OCI-LY7 (cell line): ENCODE data around the gene SAE1. TPM values are rescaled to one million over a fixed set of nuclear protein-coding genes. Genes with fewer than 3 reads are reported as not detected.

Experiments
- BruUV-seq: library from RNA; stranded (reverse); fragments of 400-500 nt; replicated peaks from 2 replicates; lab custom pipeline; 2021; lab: Mats Ljungman, UMichigan
- CTCF ChIA-PET: fragments of 300-600 bp; sonication (Branson Sonifier 250); formaldehyde crosslinking; loops from one replicate; lab custom pipeline; 2022; ENCODE audit warnings: antibody characterized with exemption; ENCODE audit not compliant: unreplicated experiment; lab: Charles Lee
- POLR2A ChIA-PET: fragments of 300-600 bp; sonication (Branson Sonifier 250); formaldehyde crosslinking; loops from one replicate; lab custom pipeline; 2022; ENCODE audit warnings: antibody characterized with exemption; lab: Charles Lee
- DNase-seq: peaks from one replicate; pipeline ENCODE4 v3.0.0-alpha.2; 2015; ENCODE audit warnings: low spot score
- H2AFZ ChIP-seq: fragments of 200-600 bp; sonication (generic), shearing (Covaris generic); 2 replicates; pipeline ENCODE4 v1.6.1; 2014; ENCODE audit warnings: mild to moderate bottlenecking, antibody characterized with exemption, low read length, moderate library complexity
- H3K27ac ChIP-seq: fragments of 200-600 bp; sonication (generic); 2 replicates; pipeline ENCODE4 v1.5.1; 2014; ENCODE audit warnings: mixed run types, low read depth, mild to moderate bottlenecking, moderate library complexity, low read length, inconsistent platforms; ENCODE audit not compliant: poor library complexity, severe bottlenecking
- H3K36me3 ChIP-seq: fragments of 200-600 bp; sonication (generic); 2 replicates; pipeline ENCODE4 v1.6.1; 2014; ENCODE audit warnings: mild to moderate bottlenecking, antibody characterized with exemption, low read length, moderate library complexity, mixed read lengths; ENCODE audit not compliant: insufficient read depth
- H3K4me1 ChIP-seq: fragments of 200-600 bp; sonication (generic); 2 replicates; pipeline ENCODE4 v1.5.1; 2014; ENCODE audit warnings: mild to moderate bottlenecking, low read length; ENCODE audit not compliant: insufficient read depth, poor library complexity, severe bottlenecking
- H3K4me2 ChIP-seq: fragments of 200-600 bp; sonication (generic); 2 replicates; pipeline ENCODE4 v1.6.1; 2014; ENCODE audit warnings: mild to moderate bottlenecking, low read length
- H3K4me3 ChIP-seq: fragments of 200-600 bp; sonication (generic); 2 replicates; pipeline ENCODE4 v1.5.1; 2014; ENCODE audit warnings: mild to moderate bottlenecking, low read depth, low read length; ENCODE audit not compliant: poor library complexity, severe bottlenecking
- H3K79me2 ChIP-seq: fragments of 200-600 bp; sonication (generic); 2 replicates; pipeline ENCODE4 v1.6.1; 2016; ENCODE audit warnings: low read depth, mild to moderate bottlenecking, low read length, moderate library complexity, mixed read lengths; ENCODE audit not compliant: insufficient read depth
- H3K9me2 ChIP-seq: fragments of 200-600 bp; sonication (generic); 2 replicates; pipeline ENCODE4 v1.6.1; 2016; ENCODE audit warnings: mild to moderate bottlenecking, low read length, mixed read lengths; ENCODE audit not compliant: insufficient read depth
- H3K9me3 ChIP-seq: fragments of 200-600 bp; sonication (generic); 2 replicates; pipeline ENCODE4 v1.6.1; 2014; ENCODE audit warnings: mild to moderate bottlenecking, mixed run types, low read length, mixed read lengths
- H4K20me1 ChIP-seq: fragments of 200-600 bp; sonication (generic); 2 replicates; pipeline ENCODE4 v1.6.1; 2014; ENCODE audit warnings: mild to moderate bottlenecking, antibody characterized with exemption, low read length, moderate library complexity, mixed read lengths; ENCODE audit not compliant: insufficient read depth
- CTCF ChIP-seq: fragments of 200-600 bp; sonication (generic); conservative IDR thresholded peaks from 2 replicates; pipeline ENCODE4 v1.5.1; 2014; ENCODE audit warnings: mild to moderate bottlenecking, antibody characterized with exemption, low read length, moderate library complexity, mixed read lengths
- EZH2phosphoT487 ChIP-seq: fragments of 200-600 bp; sonication (generic); IDR thresholded peaks from 2 replicates; pipeline ENCODE4 v1.6.1; 2018; ENCODE audit warnings: low read depth, borderline replicate concordance, mild to moderate bottlenecking, mixed run types, antibody characterized with exemption, low read length, moderate library complexity, mixed read lengths
- intact Hi-C: fragments of 100-400 bp; cut with micrococcal nuclease; formaldehyde crosslinking; loops from one replicate; pipeline ENCODE4 v1.10.0; 2022; ENCODE audit not compliant: unreplicated experiment
- total RNA-seq, 2 experiments: library from RNA; depleted of rRNA in 1 of 2; stranded (reverse); fragments of >200 nt in 1 of 2; shearing (Covaris generic) in 1 of 2; gene quantifications; 2 replicates each; pipeline ENCODE4 v1.2.3, GENCODE V29; 2014 to 2022

The SAE1 gene
- total RNA-seq, 2 experiments from 2014 or later = 144 to 165 TPM

GRCh38 chr19:47197141-47197540 is 66.5 kb downstream of the SAE1 start:
- H2AFZ ChIP-seq = no peak overlapping the region
- H3K4me2 ChIP-seq = no peak overlapping the region
- BruUV-seq = no TSS peak
- no peaks in the 10 kb centered on the region for H3K9me2 ChIP-seq
- intact Hi-C loops = no loop called here
- H3K9me3 ChIP-seq = no peaks in the 10 kb centered on the region
- TF ChIP-seq CTCF = no peak
- ChIA-PET POLR2A (no interaction called here), CTCF (no interaction called here)
- no peak overlapping the region for H3K27ac ChIP-seq
- DNase-seq = no peak
- H3K4me1 ChIP-seq = peaks cover 14% of the 10 kb centered on the region
- H3K4me3 ChIP-seq = no peak overlapping the region
- H4K20me1 ChIP-seq = no peaks in the 10 kb centered on the region
- peaks cover 83% of the 10 kb centered on the region for H3K36me3 ChIP-seq
- no peaks in the 10 kb centered on the region for H3K79me2 ChIP-seq

GRCh38 chr19:47200530-47200929 is 69.9 kb downstream of the SAE1 start:
- H3K36me3 ChIP-seq = peaks cover 85% of the 10 kb centered on the region
- POLR2A ChIA-PET = interaction anchor here (1.1 kb wide), 1 partner anchor 10 kb away, joined by 5 read pairs; no protein-coding TSS in a partner anchor

GRCh38 chr19:47203254-47203653 is 72.6 kb downstream of the SAE1 start:
- ChIA-PET POLR2A (no interaction called here), CTCF (no interaction called here)
- Histone ChIP-seq H3K4me2 (no peak overlapping the region), H3K4me1 (peaks cover 14% of the 10 kb centered on the region), H3K9me2 (no peaks in the 10 kb centered on the region), H3K27ac (no peak overlapping the region), H3K36me3 (peaks cover 94% of the 10 kb centered on the region), H3K9me3 (no peaks in the 10 kb centered on the region), H2AFZ (no peak overlapping the region), H3K4me3 (no peak overlapping the region), H4K20me1 (no peaks in the 10 kb centered on the region), H3K79me2 (no peaks in the 10 kb centered on the region)
- intact Hi-C loops = no loop called here
- no peak for TF ChIP-seq CTCF
- no peak for TF ChIP-seq EZH2phosphoT487
- BruUV-seq = no TSS peak
- no peak for DNase-seq

More at GRCh38 chr19:47200530-47200929, 69.9 kb downstream of the SAE1 start:
- Histone ChIP-seq H3K4me2 (no peak overlapping the region), H2AFZ (no peak overlapping the region), H3K4me3 (no peak overlapping the region), H3K79me2 (no peaks in the 10 kb centered on the region), H3K9me3 (no peaks in the 10 kb centered on the region), H3K4me1 (peaks cover 14% of the 10 kb centered on the region), H4K20me1 (no peaks in the 10 kb centered on the region), H3K9me2 (no peaks in the 10 kb centered on the region), H3K27ac (peak overlapping the region; percentile 49)
- no peak for TF ChIP-seq EZH2phosphoT487
- no peak for TF ChIP-seq CTCF
- CTCF ChIA-PET = no interaction called here
- intact Hi-C loops = no loop called here
- no TSS peak for BruUV-seq
- DNase-seq = no peak
